ENCODE data around the gene RAB44. TPM values are rescaled to one million over a fixed set of nuclear protein-coding genes. Genes with fewer than 3 reads are reported as not detected.

The RAB44 gene
- total and polyA plus RNA-seq, 2 donors (not counting 1 experiment from before 2014, with no cell fraction given): 0.15 to 0.16 TPM

DNA sequence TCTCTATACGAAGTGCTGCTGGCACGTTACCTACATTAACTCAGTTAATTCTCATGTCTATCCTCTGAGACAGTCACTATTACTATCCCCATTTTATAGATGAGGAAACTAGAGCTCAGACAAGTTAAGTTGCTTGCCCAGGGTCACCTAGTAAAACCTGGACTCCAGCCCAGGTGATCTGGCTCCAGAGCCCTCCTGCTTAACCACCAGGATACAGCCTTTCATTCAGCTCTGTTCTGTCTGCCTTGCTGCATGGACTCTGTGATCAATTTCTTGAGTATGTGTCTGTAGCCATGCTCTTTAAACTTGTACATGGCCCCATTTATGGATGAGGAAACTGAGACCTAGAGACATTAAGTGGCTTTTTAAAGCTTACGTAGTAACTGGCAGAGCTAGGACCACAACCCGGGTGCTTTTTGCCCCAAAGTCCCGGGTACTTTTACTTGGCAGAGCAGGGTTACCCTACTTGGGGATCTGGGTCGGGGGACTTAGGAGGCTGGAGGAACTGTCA lies 14.4 kb upstream of the RAB44 start:
- POLR2A ChIA-PET: interaction anchor here (0.6 to 2.4 kb wide), 8 partner anchors 9 to 1271 kb away, joined by 3 to 12 read pairs (median 6); no protein-coding TSS in a partner anchor
- peaks cover 54% of the 10 kb centered on the region for H3K79me2 ChIP-seq (ENCODE audit: control insufficient read depth, insufficient read depth, low read length)
- Mint-ChIP-seq H3K27me3 (no peaks in the 10 kb centered on the region), H3K27ac (peak overlapping the region; percentile 93), H3K4me3 (peak overlapping the region; percentile 84), H3K4me1 (peaks cover 70% of the 10 kb centered on the region), H3K9me3 (ENCODE audit: insufficient read depth) (no peaks in the 10 kb centered on the region)
- 77% methylated on average over 4 of the region's 6 CpGs for WGBS (ENCODE audit: insufficient coverage)
- no peak overlapping the region for H2AFZ ChIP-seq (ENCODE audit: insufficient read depth, low read depth, low read length, poor library complexity, severe bottlenecking)
- peaks cover 21% of the 10 kb centered on the region for H4K20me1 ChIP-seq (ENCODE audit: control insufficient read depth, insufficient read depth, low read length, poor library complexity, severe bottlenecking)
- H3K4me3 ChIP-seq (ENCODE audit: control extremely low read depth in 1 of 5, extremely low read depth in 1 of 5, insufficient read depth in 1 of 5, low read depth in 2 of 5, low read length in 4 of 5): peak overlapping the region in 3 of 5 experiments; percentile 3 to 47 (median 23)
- no peak for ATAC-seq (ENCODE audit: low read depth)
- no peaks in the 10 kb centered on the region for H3K27me3 ChIP-seq (replicated peaks in 1 of 4; ENCODE audit: control extremely low read depth in 1 of 4, control insufficient read depth in 3 of 4, insufficient read depth in 4 of 4, low read length in 3 of 4)
- H3K36me3 ChIP-seq (replicated peaks in 1 of 2; ENCODE audit: control extremely low read depth in 1 of 2, control insufficient read depth in 1 of 2, extremely low read depth in 1 of 2, insufficient read depth in 2 of 2, low read length in 1 of 2): peaks cover 2 to 40% of the 10 kb centered on the region in 2 experiments
- no peaks in the 10 kb centered on the region for H3K9me3 ChIP-seq (ENCODE audit: control extremely low read depth in 1 of 3, control insufficient read depth in 2 of 3, insufficient read depth in 1 of 3, low read length in 2 of 3)
- peak overlapping the region; percentile 93 for H3K4me2 ChIP-seq (replicated peaks; ENCODE audit: low read depth, low read length, poor library complexity, severe bottlenecking)
- DNase-seq: no peak
- H3K27ac ChIP-seq (ENCODE audit: low read length in 2 of 2): peak overlapping the region; percentile 97 to 100
- H3K4me1 ChIP-seq (ENCODE audit: control insufficient read depth in 2 of 2, insufficient read depth in 2 of 2, low read length in 2 of 2): peaks cover 72 to 83% of the 10 kb centered on the region in 2 donors
- intact Hi-C loops (cut with micrococcal nuclease): loop anchor here (1.0 to 10.0 kb wide), 6 partner anchors 9 to 492 kb away; partner anchors contain the start of genes BRPF3, C6orf89 and PIM1
- no peak for TF ChIP-seq EZH2 (IDR thresholded peaks at IDR 0.05; ENCODE audit: borderline replicate concordance, insufficient read depth, low read depth, low read length, poor library complexity, severe bottlenecking)
- TF ChIP-seq, protein P1, sequence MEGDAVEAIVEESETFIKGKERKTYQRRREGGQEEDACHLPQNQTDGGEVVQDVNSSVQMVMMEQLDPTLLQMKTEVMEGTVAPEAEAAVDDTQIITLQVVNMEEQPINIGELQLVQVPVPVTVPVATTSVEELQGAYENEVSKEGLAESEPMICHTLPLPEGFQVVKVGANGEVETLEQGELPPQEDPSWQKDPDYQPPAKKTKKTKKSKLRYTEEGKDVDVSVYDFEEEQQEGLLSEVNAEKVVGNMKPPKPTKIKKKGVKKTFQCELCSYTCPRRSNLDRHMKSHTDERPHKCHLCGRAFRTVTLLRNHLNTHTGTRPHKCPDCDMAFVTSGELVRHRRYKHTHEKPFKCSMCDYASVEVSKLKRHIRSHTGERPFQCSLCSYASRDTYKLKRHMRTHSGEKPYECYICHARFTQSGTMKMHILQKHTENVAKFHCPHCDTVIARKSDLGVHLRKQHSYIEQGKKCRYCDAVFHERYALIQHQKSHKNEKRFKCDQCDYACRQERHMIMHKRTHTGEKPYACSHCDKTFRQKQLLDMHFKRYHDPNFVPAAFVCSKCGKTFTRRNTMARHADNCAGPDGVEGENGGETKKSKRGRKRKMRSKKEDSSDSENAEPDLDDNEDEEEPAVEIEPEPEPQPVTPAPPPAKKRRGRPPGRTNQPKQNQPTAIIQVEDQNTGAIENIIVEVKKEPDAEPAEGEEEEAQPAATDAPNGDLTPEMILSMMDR (IDR thresholded peaks at IDR 0.05): no peak
- CTCF ChIA-PET: interaction anchor here (1.0 to 9.9 kb wide), 13 partner anchors 8 to 334 kb away, joined by 3 to 107 read pairs (median 6); no protein-coding TSS in a partner anchor
- H3K9ac ChIP-seq (ENCODE audit: low read length): peak overlapping the region; percentile 56
